Subcutaneous adipose tissue (tissue), 4 donors: ENCODE measurements around the gene ZNF391. TPM values are rescaled to one million over a fixed set of nuclear protein-coding genes. Genes with fewer than 3 reads are reported as not detected.

Experiments
- CTCF ChIP-seq: fragments of 450-650 bp; IDR thresholded peaks from one replicate; pipeline ENCODE4 v1.5.1; 2016; ENCODE audit warnings: low read depth, mild to moderate bottlenecking, control low read depth, antibody characterized with exemption, moderate library complexity
- total RNA-seq, 4 donors: library from RNA; depleted of rRNA; stranded (reverse); fragments of >200 nt; gene quantifications; one replicate each; pipeline ENCODE4 v1.1.0, GENCODE V29; 2016

ZNF391 gene
- 1 to 10 TPM; 1.3 to 4.9 (median 2.5) TPM for total RNA-seq

DNA sequence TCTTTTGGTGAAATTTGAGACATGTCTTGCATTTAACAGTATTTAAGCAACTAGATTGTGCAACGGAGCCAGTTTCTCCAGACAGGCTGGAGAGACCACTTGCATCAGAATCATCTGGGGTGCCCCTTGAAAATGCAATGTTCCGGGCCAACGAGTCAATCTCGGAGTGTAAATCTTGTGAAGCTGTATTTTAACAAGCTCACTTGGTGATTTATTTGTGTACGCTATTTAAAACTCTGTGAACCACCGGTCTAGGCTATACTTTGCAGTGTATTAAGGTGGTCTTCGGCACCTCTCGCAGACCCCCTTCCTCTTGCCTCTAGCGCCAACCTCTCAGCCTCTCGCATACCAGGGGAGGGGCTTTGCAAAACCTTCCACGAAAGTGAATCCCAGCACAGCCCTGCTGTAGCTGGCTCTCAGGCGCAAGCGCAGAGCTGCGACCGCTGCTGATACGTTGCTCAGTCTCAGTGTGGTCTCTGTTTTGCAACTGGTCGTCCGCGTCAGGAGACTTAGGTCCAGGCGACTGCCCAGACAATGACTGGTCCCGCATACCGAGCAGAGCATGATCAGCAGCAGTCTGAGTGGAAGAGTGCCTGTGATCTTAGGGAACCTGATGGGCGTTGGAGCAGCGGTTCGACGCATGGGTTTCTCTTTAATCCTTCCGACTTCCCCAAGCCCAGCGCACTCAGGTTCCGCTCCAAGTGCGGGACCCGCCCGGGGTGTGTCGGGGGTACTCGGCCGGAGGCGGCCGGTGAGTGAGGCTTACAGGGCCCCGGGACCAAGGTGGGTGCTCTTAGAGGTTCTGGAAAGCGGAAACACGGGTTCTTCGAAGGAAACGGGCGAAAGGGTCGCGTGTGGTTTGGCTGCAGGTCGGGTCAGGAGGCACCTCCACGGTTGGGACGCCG is at the start of gene ZNF391:
Gene ZNF391, plus strand, starts transcription at position 467 of the 905 bp plus-strand sequence. CDS start 11,612 bp downstream, outside the sequence.
- TF ChIP-seq CTCF: no peak

DNA sequence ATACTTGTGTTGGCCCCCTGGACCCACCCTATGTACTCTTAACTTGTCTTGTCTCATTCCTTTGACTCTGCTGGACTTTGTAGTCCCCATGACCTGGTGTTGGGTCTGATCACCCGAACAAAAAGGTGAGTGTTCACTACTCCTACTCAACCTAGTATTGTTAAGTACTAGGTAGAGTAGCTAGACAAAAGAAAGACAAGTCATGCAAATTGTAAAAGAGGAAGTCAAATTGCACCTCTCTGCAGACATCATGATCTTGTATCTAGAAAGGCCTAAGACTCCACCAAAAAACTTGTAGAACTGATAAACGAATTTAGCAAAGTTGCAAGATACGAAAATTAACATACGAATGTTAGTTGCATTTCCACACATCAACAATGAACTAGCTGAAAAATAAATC is 35.7 kb upstream of the ZNF391 start:
- TF ChIP-seq CTCF: no peak

DNA sequence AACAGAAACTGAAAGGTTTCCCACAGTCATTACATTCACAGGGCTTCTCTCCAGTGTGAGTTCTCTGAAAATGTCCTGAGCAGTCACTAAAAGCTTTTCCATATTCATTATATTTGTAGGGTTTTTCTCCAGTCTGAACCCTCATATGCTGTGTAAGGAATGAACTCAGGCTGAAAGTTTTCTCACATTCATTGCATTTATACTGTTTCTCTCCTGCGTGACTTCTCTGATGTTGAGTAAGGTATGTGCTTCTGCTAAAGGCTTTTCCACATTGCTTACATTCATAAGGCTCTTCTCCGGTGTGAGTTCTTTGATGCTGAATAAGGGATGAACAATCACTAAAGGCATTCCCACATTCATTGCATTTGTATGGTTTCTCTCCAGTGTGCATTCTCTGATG is 29.8 kb upstream of the ZNF391 start:
- no peak for TF ChIP-seq CTCF

DNA sequence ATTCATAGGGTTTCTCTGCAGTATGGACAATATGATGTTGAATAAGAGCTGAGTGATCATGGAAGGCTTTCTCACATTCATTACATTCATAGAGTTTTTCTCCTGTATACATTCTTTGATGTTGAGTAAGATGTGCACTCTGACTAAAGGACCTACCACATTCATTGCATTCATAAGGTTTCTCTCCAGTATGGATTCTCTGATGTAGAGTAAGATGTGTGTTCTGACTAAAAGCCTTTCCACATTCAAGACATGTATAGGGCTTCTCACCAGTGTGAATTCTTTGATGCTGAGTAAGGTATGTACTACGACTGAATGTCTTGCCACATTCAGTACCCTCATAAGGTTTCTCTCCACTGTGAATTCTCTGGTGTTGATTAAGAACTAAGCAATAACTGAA is 29.3 kb upstream of the ZNF391 start:
- TF ChIP-seq CTCF: no peak

- TF ChIP-seq CTCF: no peak
Observed at GRCh38 chr6:27368202-27368601, 20.4 kb upstream of the ZNF391 start.

DNA sequence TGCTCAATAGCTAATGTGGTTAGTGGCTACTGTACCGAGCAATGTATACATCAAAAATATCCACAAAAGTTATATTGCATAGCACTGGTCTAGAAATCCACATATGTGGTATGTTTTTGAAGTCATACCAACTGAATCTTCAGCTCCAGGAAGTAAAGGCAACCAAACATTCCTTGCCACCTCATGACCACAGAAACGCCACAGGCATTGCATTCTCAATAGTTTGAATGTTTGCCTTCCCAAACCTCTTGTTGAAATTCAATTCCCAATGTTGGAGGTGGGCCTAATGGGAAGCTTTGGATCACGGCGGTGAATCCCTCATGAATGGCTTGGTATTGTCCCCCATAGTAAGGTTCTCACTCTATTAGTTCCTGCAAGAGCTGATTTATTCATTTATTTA is 18.2 kb upstream of the ZNF391 start:
- no peak for TF ChIP-seq CTCF

- TF ChIP-seq CTCF: no peak
Observed at GRCh38 chr6:27374824-27375612, 13.5 kb upstream of the ZNF391 start.
